ENCODE data around the gene GPR39.

DNA sequence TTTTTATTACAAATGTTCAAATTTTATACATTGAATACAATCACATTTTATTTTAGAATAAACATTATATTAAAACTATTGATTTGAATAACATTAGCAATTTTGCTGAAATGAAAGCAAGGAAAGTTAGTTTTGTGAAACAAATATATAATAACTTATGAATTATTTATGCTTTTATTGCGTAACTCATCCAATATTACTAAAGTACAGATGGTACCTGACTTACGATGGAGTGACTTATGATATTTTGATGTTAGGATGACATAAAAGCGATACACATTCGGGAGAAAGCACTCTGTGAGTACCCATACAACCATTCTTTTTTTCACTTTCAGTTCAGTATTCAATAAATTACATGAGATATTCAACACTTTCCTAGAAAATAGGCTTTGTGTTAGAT lies 26.5 kb downstream of the GPR39 start:
- no peak for TF ChIP-seq POLR2A (IDR thresholded peaks at IDR 0.05)
- TF ChIP-seq, protein P1, sequence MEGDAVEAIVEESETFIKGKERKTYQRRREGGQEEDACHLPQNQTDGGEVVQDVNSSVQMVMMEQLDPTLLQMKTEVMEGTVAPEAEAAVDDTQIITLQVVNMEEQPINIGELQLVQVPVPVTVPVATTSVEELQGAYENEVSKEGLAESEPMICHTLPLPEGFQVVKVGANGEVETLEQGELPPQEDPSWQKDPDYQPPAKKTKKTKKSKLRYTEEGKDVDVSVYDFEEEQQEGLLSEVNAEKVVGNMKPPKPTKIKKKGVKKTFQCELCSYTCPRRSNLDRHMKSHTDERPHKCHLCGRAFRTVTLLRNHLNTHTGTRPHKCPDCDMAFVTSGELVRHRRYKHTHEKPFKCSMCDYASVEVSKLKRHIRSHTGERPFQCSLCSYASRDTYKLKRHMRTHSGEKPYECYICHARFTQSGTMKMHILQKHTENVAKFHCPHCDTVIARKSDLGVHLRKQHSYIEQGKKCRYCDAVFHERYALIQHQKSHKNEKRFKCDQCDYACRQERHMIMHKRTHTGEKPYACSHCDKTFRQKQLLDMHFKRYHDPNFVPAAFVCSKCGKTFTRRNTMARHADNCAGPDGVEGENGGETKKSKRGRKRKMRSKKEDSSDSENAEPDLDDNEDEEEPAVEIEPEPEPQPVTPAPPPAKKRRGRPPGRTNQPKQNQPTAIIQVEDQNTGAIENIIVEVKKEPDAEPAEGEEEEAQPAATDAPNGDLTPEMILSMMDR (IDR thresholded peaks at IDR 0.05) = no peak

All from Peyer's patch (tissue), 4 donors.